Endometrial microvascular endothelial cells (primary cell): Measurements from ENCODE around the gene CXCL6. TPM values are rescaled to one million over a fixed set of nuclear protein-coding genes. Genes with fewer than 3 reads are reported as not detected.

ENCODE experiments used
- in situ Hi-C: cut with HindIII; loops from 2 replicates; pipeline ENCODE4 v1.10.0; 2017; ENCODE audit warnings: low sequenced_read_pairs, low pct_unique_long_range_greater_than_20kb; ENCODE audit errors: inconsistent ontology term
- total RNA-seq: library from RNA; depleted of rRNA; stranded (reverse); fragments of >200 nt; gene quantifications from one replicate; pipeline ENCODE4 v1.2.3, GENCODE V29; 2015; ENCODE audit errors: inconsistent ontology term

The CXCL6 gene
- total RNA-seq, 1 donor from 2014 or later, result 40.2 TPM

DNA sequence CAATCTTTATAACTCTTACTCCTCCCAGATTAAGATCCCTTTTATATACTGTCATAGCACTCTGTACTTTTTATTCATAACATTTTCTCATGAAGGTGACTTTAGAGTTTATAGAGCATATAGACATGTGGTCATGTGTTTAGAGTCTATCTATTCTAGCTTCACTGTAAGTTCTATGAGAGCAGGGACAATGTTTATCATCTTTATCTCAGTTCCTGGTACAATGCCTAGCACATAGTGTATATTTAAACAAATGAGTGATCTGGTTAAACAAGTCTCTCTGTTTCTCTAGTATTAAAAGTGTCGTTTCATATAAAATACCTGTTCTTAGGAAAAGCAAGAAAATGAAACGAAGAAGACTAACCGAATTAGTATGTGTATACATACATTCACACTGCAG lies 3.2 kb downstream of the CXCL6 start:
- in situ Hi-C loops, result no loop called here

DNA sequence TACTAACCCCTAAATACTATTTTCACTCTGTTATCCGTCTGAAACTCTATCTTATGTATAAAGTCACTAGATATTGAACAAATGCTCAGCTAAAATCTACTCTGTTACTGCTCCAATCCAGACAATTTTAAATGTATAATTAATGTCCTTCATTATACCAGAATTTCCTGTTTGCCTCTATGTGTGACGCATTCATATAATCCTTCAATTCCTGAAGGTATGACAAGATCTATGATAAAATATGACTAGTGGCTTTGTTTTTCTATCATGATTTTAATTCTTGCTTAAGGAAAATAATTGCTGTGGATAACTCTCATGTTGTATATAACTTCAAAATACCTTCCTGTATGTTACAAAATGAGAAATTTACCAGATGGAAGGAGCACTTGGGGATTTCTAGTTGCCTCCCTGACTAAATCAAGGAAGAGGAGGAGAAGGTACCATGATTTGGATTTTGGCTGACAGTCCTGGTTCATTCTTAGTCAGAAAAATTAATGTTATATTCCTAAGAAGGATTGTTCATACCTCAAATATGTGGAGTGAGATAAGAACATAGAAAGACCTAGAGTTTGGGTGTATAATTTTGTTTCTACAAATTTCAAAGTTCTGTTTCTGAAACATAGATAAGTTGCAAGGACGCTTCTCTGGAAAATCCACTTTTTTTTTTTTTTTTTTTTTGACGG lies 4.9 kb downstream of the CXCL6 start:
- in situ Hi-C loops, result no loop called here

- in situ Hi-C loops, result no loop called here
These were observed 6.2 kb downstream of the CXCL6 start for GRCh38 chr4:73842696-73843095.

DNA sequence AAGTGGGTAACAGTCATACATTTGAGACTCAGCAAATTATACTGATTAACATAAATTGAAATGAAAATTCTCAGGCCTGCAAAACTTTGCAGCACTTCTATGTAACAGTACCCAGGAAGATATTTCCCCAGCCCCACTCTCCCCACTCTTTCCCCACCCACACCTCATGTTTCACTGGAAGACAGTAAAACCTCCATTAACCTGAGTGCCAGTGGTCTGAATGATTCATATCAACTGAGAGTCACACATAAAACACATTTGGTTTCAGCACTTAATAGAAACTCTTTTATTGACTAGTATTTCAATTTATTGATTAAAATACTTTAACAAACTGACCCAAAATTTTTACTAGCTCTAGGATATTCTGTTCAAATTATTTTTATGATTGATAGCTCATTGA lies 6.9 kb downstream of the CXCL6 start:
- in situ Hi-C loops, result no loop called here

GRCh38 chr4:73844345-73844744 lies 7.9 kb downstream of the CXCL6 start:
- in situ Hi-C loops, result no loop called here

DNA sequence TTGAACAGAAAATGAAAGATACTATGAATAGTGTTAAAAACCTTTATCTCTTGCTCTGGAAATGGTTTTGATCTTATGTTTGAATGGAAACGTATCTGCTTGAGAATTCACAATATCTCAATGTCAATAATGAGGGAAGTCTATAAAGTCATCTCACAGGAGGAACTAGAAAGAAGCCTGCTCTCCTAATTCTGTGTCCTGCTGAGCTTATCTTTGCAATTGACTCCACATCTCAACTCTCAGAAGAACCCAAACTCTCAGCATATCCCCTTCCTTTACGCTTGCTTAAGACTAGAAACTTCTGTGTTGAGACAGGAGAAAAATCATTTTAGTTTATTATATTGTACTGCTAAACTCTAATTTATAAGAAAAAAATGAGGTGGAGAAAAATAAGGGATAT lies 8.3 kb downstream of the CXCL6 start:
- in situ Hi-C loops, result no loop called here

DNA sequence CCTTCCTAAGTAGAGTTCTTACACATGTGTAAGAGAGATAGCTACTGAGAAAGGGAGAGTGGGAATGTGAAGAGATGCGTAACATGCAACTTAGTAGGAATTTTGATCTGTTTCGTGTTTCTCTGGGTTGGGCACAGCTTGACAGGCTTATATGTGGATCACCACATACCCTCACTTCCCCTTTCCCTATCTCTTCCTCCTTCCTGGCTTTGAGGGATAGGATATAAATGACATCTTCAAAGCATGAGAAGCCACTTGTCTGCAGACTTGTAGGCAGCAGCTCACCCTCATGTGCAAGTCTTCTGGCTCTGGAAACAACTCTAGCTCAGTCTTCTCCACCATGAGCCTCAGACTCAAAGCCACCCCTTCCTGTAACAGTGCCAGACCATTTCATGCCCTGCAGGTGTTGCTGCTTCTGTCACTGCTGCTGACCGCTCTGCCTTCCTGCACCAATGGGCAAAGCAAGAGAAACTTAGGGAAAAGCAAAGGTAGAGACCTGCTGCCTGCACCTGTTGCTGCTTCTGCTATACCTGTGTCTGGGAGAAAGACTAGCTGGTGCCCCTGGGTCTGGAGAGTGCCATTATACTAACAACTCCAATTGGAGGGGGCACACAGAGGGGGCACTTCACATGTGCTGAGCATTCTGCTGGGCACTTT lies 11.2 kb downstream of the CXCL6 start:
- in situ Hi-C loops, result no loop called here

GRCh38 chr4:73848183-73848777 lies 11.8 kb downstream of the CXCL6 start:
- in situ Hi-C loops, result no loop called here

DNA sequence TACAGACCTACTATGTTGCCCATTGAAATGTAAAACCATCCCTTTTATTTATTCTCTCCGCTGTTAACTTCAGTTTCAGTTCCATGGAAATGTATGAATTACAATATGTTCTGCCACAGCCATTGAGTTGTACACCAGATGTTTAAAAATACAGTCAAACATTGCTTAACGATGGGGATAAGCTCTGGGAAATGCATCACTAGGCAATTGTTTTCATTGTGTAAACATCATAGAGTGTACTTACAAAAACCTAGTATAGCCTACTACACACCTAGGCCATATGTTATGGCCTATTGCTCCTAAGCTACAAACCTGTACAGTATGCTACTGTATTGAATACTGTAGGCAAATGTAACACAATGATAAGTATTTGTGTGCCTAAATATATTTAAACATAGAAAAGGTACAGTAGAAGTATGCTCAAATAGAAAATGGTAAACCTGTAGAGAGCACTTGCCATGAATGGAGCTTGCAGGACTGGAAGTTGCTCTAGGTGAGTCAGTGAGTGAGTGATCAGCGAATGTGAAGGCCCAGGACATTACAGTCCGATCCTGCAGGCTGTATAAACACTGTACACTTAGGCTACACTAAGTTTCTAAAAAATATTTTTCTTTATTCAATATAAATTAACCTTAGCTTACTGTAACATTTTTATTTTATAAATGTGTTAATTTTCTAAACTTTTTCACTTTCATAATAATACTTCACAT lies 13.9 kb downstream of the CXCL6 start:
- in situ Hi-C loops, result no loop called here

DNA sequence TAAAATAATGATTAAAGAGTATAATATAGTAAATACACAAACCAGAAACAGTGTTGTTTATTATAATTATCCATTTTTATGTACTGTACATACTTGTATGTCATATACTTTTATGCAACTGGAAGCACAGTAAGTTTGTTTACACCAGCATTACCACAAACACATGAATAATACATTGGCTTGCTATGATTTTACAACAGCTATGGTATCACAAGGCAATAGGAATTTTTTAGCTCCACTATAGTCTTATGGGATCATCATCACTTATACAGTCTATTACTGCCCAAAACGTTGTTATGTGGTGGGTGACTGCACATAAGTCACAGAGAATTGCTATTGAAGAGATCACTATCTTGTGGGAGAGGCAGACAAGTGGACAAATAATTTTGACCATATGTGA lies 14.8 kb downstream of the CXCL6 start:
- in situ Hi-C loops, result no loop called here

DNA sequence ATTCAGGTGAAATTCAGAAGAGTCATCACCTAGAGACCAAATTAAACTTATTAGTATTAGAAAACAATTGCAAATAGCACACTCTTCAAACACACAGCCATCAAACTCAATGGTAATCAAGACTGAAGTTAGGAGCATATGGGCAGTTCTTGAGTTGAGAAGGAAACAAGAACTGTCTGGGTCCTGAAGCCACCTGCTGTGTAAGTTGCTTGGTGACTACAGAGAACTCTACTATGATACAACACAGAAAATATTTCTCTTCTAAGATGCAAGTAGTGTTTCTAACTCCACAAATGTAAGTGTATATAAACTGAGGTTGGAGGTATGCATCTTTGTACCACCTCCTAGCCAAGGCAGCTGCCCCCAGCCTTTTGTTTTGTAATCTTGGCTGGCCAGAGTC lies 16.3 kb downstream of the CXCL6 start:
- in situ Hi-C loops, result no loop called here

DNA sequence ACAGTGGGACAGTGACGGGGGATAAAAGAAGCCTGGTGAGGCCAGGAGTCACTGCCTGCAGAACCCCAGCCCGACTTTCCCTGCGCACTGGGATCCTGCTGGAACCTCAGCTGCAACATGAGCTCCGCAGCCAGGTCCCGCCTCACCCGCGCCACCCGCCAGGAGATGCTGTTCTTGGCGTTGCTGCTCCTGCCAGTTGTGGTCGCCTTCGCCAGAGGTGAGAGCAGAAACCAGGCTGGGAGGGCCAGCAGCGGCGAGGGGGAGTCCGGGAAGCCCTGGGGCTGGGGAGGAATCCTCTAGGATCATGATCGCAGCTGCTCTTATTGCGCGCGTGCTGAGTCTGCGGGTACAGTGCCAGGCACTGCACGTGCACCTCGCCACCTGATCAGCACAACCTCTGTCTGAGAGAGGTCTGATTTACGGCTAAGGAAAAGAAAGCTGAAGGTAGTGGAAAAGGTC lies 16.8 kb downstream of the CXCL6 start, which contains the start of gene PF4V1:
Gene PF4V1, plus strand, starts transcription at position 51 of the 459 bp plus-strand sequence. Its CDS starts 67 bp downstream, at position 118.
- in situ Hi-C loops, result no loop called here

- in situ Hi-C loops, result no loop called here
These were observed 17.4 kb downstream of the CXCL6 start for GRCh38 chr4:73853718-73854473.

GRCh38 chr4:73855406-73855805 lies 18.9 kb downstream of the CXCL6 start:
- in situ Hi-C loops, result no loop called here

- in situ Hi-C loops, result no loop called here
These were observed 20.0 kb downstream of the CXCL6 start for GRCh38 chr4:73856518-73856917.

GRCh38 chr4:73859614-73860088 lies 23.2 kb downstream of the CXCL6 start:
- in situ Hi-C loops, result no loop called here

DNA sequence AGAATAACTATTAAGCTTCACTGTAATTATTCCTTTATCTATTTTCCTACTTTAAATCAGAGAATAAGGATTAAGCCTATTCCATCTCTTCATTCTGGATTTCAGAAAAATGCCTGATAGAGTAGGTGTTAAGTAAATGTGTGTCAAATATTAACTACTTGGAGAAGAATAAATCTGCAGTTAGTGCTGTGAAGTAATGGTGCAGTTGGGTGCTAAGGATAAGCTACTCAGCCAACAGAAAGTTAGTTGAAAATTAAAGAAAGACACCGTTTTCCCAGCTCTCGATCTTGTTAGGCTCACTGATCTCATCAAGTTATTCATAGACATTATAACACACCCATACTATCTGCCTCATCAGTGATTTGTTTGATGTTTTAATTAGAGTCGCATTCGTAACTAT lies 23.7 kb downstream of the CXCL6 start:
- in situ Hi-C loops, result no loop called here

DNA sequence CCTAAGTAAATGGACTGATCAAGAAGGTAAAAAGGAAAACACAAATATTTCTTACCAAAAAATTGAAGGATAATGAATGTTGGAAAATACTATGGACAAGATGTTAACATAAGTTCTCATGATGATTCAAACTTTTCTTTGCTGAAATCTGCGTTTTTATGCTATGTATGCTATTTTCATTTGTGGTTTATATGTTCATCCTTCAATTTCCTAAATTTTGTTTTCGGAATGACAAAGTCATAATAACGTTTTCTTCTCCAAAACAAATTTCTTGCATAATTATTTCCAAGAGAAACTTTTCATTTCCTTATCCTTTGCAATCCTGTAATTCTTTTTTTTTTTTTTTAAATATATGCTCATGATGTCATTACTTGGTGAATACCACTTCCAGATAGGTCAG lies 24.4 kb downstream of the CXCL6 start:
- in situ Hi-C loops, result no loop called here

DNA sequence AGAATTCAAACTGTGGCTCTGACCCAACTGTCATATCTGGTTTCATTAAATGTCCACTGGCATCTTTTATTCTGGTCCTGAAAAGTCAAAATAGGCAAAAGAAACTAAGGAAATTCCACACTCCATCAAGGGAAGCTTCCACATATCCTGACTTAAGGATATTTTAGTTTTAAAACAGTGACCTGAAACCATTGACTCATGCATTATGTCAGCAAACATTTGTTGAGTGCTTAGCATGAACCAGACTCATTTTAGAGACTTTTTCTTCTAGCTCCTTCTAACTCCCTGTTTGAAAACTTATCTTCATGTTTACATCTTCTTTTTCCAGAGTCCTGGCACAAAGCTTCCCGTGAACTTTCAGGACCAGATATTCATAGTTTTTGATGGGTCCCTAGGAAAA lies 25.8 kb downstream of the CXCL6 start:
- in situ Hi-C loops, result no loop called here
